Dedifferentiated amniotic fluid mesenchymal stem cell (primary cell): ENCODE measurements around the gene CLPTM1.
"Not testable (repeated sequence)": the region's sequence is repeated elsewhere in the genome, so short reads cannot be mapped to it uniquely, and the experiment has no call there.

Experiments used
- DNase-seq: peaks from one replicate; pipeline ENCODE4 v3.0.0-alpha.2; 2016; ENCODE audit errors: extremely low spot score

CLPTM1 gene

GRCh38 chr19:44954649-44955504 lies at the start of gene CLPTM1:
Gene CLPTM1, plus strand, starts transcription at chr19:44955380. Its CDS starts 16 bp downstream, at chr19:44955396.
- DNase-seq, result peak; percentile 96

GRCh38 chr19:44905437-44906160 lies 49.6 kb upstream of the CLPTM1 start, which contains the start of gene APOE:
Gene APOE, plus strand, starts transcription at chr19:44905796. Its CDS starts 829 bp downstream, at chr19:44906625.
- DNase-seq, result no peak

GRCh38 chr19:44907613-44908012 lies 47.6 kb upstream of the CLPTM1 start:
- no peak for DNase-seq

GRCh38 chr19:44908074-44908835 lies 46.9 kb upstream of the CLPTM1 start:
- no peak for DNase-seq

GRCh38 chr19:44908836-44909261 lies 46.3 kb upstream of the CLPTM1 start:
- DNase-seq, result no peak

GRCh38 chr19:44909775-44910174 lies 45.4 kb upstream of the CLPTM1 start:
- DNase-seq, result no peak

GRCh38 chr19:44911896-44912295 lies 43.3 kb upstream of the CLPTM1 start:
- DNase-seq, result not testable (repeated sequence)

- no peak for DNase-seq
Measured at GRCh38 chr19:44912854-44913253, 42.3 kb upstream of the CLPTM1 start.

GRCh38 chr19:44913512-44914432 lies 41.4 kb upstream of the CLPTM1 start:
- not testable (repeated sequence) for DNase-seq

GRCh38 chr19:44914433-44915206 lies 40.6 kb upstream of the CLPTM1 start, which contains the start of gene APOC1:
Gene APOC1, plus strand, starts transcription at chr19:44914608. Its CDS starts 284 bp downstream, at chr19:44914892.
- peak; percentile 80 for DNase-seq

GRCh38 chr19:44924243-44924725 lies 30.9 kb upstream of the CLPTM1 start:
- no peak for DNase-seq

GRCh38 chr19:44925114-44925891 lies 29.9 kb upstream of the CLPTM1 start:
- no peak for DNase-seq

GRCh38 chr19:44926245-44927077 lies 28.7 kb upstream of the CLPTM1 start:
- not testable (repeated sequence) for DNase-seq

- DNase-seq, result no peak
Measured at GRCh38 chr19:44927746-44928145, 27.4 kb upstream of the CLPTM1 start.

- no peak for DNase-seq
Measured at GRCh38 chr19:44930088-44930487, 25.1 kb upstream of the CLPTM1 start.

GRCh38 chr19:44931541-44931940 lies 23.6 kb upstream of the CLPTM1 start:
- DNase-seq, result no peak

GRCh38 chr19:44939668-44940067 lies 15.5 kb upstream of the CLPTM1 start:
- no peak for DNase-seq

- no peak for DNase-seq
Measured at GRCh38 chr19:44942067-44942571, 13.1 kb upstream of the CLPTM1 start, which contains the start of gene APOC4. Gene APOC4, plus strand, starts transcription at chr19:44942237. Its CDS starts 41 bp downstream, at chr19:44942278.
